GM21786 (cell line): ENCODE data around the gene GOLGA6B.
"Not testable (repeated sequence)": the region's sequence is repeated elsewhere in the genome, so short reads cannot be mapped to it uniquely, and the experiment has no call there.

ENCODE experiments used
- ATAC-seq: cut with Tn5 transposase; IDR thresholded peaks from one replicate; pipeline ENCODE4 v1.9.1; 2021; ENCODE audit not compliant: unreplicated experiment

The GOLGA6B gene

GRCh38 chr15:72661081-72661480 is 6.6 kb downstream of the GOLGA6B start:
- ATAC-seq = not testable (repeated sequence)

- ATAC-seq = not testable (repeated sequence)
These were observed 9.4 kb downstream of the GOLGA6B start for GRCh38 chr15:72663931-72664330.

DNA sequence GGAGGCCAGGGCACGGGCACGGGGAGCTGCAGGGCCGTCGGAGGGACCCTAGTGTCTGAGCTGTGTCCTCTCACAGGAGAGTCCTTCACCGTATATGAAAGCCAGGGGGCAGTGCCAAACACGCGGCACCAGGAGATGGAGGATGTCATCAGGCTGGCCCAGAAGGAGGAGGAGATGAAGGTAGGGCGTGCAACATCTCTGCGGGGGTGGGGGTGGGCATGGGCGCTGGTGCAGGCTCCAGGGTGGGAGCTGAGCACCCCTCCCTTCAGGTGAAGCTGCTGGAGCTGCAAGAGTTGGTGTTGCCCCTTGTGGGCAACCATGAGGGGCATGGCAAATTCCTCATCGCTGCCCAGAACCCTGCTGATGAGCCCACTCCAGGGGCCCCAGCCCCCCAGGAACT is 11.2 kb downstream of the GOLGA6B start:
- ATAC-seq = not testable (repeated sequence)

DNA sequence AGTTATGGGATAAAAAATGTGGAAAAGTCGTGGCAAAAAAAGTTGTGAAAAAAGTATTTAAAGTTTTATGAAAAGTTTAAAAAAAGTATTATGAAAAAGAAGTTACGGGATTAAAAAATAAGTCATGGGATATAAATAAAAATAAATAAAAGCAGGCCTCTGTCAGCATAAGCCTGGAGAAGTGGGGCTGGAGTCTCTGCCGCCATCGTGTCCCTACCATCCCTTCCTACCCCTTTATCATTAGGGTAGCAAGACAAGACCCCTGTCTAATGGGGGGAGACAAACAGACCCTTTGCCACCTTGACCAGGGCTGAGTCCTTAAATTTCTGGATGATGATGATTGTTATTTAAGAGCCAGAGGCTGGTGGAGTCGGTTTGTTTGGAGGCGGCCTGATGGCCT is 15.3 kb downstream of the GOLGA6B start:
- ATAC-seq = not testable (repeated sequence)

DNA sequence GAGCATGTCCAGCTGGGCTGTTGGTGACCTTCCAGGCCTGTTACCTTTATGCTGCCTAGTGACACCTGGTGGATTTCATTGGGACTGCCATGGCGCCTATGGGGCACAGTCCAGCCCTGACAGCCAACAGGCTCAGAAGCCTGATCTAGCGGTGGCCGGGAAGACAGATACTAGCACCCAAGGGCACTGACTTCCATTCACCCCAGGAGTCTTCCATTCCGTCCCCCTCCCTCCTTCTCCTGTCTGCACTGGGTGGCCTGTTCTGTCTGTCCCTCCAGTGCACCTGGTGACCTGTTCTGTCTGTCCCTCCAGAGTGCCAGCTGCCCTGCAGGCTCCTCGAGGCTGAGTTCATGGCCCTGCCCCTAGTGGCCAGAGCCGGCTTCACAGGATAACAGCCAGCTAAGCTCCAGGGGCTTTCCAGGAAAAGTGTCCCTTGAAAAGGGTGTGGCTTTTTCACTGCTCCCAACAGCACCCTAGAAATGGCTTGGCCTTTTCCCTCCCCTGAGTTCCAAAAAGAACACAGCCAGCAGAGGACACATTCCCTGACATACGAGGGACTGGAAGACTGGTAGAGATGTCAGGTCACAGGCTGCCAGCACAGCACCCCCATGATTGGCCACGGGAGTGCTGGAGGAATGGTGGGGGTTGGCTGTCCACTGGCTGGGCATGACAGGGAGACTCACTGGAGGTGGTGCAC is 16.3 kb downstream of the GOLGA6B start:
- ATAC-seq = peak; percentile 86

GRCh38 chr15:72671525-72671924 is 17.0 kb downstream of the GOLGA6B start:
- no peak for ATAC-seq

GRCh38 chr15:72676838-72677237 is 22.3 kb downstream of the GOLGA6B start:
- no peak for ATAC-seq

DNA sequence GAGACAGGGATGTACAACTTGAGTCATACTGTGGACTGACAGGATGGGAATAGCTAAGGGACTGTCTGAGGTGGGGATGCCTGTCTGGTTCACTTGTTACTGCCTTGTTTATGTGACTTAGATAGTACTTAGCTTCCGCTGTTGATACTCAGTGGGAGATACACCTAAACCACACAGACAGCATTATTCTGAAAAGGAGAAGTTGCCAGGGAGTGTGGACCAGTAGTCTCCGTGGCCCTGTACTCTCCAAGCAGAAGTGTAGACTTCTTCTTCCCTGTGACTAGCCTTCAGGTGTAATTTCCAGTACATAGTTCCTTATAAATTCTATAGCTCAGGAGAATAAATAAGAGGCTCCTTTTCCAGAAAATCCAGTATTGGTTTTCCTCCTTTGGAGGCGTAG is 26.4 kb downstream of the GOLGA6B start:
- no peak for ATAC-seq

DNA sequence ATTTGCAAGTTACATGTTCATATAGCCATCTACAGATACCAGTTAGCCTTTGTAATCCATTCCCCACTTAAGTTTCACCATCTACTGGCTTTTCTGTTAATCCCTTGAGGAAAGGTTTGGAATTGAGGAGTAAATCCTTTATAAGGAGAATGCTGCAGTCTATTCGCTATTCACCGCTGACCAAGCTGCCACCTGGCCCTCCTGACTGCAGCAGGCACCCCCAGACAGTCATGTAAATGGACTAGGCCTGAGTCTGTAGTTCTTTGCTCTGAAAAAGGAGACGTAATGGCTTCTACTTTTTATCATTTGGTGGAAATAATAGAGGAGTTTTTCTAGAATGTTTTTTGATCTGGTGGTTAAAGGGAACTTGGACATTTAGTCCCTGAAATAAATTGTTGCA is 28.3 kb downstream of the GOLGA6B start:
- no peak for ATAC-seq

GRCh38 chr15:72685301-72685924 is 30.9 kb downstream of the GOLGA6B start:
- ATAC-seq = no peak

- peak; percentile 96 for ATAC-seq
These were observed 31.7 kb downstream of the GOLGA6B start, which contains the start of the genes BBS4 and HIGD2B for GRCh38 chr15:72685925-72686794. BBS4 (plus strand) TSS chr15:72686207; CDS start chr15:72686228, 21 bp downstream. HIGD2B (minus strand) TSS chr15:72686182; CDS start chr15:72676374, 9,808 bp downstream.

- ATAC-seq = no peak
These were observed 34.2 kb downstream of the GOLGA6B start for GRCh38 chr15:72688697-72689096.

- ATAC-seq = no peak
These were observed 36.4 kb downstream of the GOLGA6B start for GRCh38 chr15:72690938-72691337.

DNA sequence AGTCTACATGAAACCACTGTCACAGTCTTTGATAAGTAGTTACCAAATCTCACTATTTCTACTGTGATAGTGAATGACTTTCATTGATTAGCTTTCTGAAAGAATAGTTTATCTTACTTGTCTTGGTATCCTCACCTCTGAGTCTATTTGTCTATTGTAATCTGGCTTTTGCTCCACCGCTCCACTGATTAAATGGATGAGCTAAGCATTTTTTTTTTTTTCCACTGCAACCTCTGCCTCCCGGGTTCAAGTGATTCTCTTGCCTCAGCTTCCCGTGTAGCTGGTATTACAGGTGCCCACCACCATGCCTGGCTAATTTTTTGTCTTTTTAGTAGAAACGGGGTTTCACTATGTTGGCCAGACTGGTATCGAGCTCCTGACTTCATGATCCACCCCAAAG is 44.4 kb downstream of the GOLGA6B start:
- ATAC-seq = no peak

DNA sequence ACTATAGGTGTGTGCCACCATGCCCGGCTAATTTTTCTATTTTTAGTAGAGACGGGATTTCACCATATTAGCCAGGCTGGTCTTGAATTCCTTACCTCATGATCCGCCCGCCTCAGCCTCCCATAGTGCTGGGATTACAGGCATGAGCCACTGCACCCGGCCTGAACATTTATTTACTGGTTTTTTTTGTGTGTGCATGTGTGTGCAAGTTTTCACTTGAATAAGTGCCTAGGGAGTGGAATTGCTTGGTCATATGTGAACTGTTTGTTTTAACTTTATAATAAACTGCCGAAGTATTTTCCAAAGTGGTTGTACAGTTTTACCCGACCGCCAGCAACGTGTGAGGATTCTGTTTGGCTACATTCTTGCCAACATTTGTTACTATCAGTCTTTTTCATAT is 45.6 kb downstream of the GOLGA6B start:
- ATAC-seq = no peak

GRCh38 chr15:72706266-72706665 is 51.8 kb downstream of the GOLGA6B start:
- no peak for ATAC-seq

GRCh38 chr15:72708551-72709303 is 54.2 kb downstream of the GOLGA6B start:
- not testable (repeated sequence) for ATAC-seq
